Upper lobe of right lung (tissue), 1 donor: ENCODE measurements around the gene TRAFD1. TPM values are rescaled to one million over a fixed set of nuclear protein-coding genes. Genes with fewer than 3 reads are reported as not detected.
A peak's percentile ranks its signal among the peaks of the same experiment; 100 is the strongest.

Experiments used
- ATAC-seq: fragments of 200-7000 bp; cut with Tn5 transposase; one replicate; pipeline ENCODE4 v1.9.1; 2020; ENCODE audit warnings: mild to moderate bottlenecking, moderate library complexity
- DNase-seq: peaks from one replicate; pipeline ENCODE4 v3.0.0-alpha.2; 2020
- H3K27ac ChIP-seq: fragments of 200-600 bp; one replicate; pipeline ENCODE4 v1.8.0; 2022
- H3K27me3 ChIP-seq: fragments of 200-600 bp; one replicate; pipeline ENCODE4 v1.8.0; 2022; ENCODE audit warnings: mild to moderate bottlenecking
- H3K36me3 ChIP-seq: fragments of 200-600 bp; one replicate; pipeline ENCODE4 v1.8.0; 2022
- H3K4me1 ChIP-seq: fragments of 200-600 bp; one replicate; pipeline ENCODE4 v1.8.0; 2022
- H3K4me3 ChIP-seq: fragments of 200-600 bp; one replicate; pipeline ENCODE4 v1.8.0; 2022; ENCODE audit warnings: mild to moderate bottlenecking
- H3K9me3 ChIP-seq: fragments of 200-600 bp; one replicate; pipeline ENCODE4 v1.8.0; 2022
- intact Hi-C: fragments of 100-400 bp; cut with DNase I; formaldehyde crosslinking; loops from one replicate; pipeline ENCODE4 v1.11.0; 2022
- total RNA-seq: library from RNA; stranded (reverse); fragmentation: NEBNext Ultra II Directional; extraction: Animal tissue kit (Norgen Biotek cat#: 25700); gene quantifications from one replicate; pipeline ENCODE4 v1.2.1, GENCODE V29; 2021
- TF ChIP-seq, protein P1 (sequence below): fragments of 200-600 bp; IDR thresholded peaks from one replicate; pipeline ENCODE4 v1.8.0; 2022; ENCODE audit warnings: antibody characterized with exemption
- donor health status: DM: no; HTN: yes; CAD: no; lungs with severe emphysema.

Gene TRAFD1
- total RNA-seq, 1 donor from 2014 or later: 35.3 TPM

DNA sequence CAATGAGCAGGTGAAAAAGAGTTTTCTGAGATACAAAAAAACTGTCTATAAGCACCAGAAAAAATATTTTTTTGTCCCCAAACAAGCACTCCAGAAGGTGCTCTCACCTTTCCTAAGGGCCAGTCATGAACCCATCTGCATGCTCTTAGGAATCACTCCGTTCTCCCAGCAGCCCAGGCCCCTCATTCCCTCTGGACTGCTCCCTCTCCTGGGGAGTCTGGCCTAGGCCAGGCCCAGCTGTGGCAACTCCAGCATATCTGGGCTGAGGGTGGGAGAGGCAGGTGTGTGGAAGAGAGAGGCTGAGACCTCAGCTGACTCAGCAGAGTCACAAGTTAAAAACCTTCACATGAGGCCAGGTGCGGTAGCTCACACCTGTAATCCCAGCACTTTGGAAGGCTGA is 54.6 kb downstream of the TRAFD1 start:
- no peak for ATAC-seq
- no peak for DNase-seq
- no peaks in the 10 kb centered on the region for H3K4me1 ChIP-seq
- intact Hi-C loops: no loop called here
- H3K9me3 ChIP-seq: no peaks in the 10 kb centered on the region
- TF ChIP-seq, protein P1, sequence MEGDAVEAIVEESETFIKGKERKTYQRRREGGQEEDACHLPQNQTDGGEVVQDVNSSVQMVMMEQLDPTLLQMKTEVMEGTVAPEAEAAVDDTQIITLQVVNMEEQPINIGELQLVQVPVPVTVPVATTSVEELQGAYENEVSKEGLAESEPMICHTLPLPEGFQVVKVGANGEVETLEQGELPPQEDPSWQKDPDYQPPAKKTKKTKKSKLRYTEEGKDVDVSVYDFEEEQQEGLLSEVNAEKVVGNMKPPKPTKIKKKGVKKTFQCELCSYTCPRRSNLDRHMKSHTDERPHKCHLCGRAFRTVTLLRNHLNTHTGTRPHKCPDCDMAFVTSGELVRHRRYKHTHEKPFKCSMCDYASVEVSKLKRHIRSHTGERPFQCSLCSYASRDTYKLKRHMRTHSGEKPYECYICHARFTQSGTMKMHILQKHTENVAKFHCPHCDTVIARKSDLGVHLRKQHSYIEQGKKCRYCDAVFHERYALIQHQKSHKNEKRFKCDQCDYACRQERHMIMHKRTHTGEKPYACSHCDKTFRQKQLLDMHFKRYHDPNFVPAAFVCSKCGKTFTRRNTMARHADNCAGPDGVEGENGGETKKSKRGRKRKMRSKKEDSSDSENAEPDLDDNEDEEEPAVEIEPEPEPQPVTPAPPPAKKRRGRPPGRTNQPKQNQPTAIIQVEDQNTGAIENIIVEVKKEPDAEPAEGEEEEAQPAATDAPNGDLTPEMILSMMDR: no peak
- peaks cover 81% of the 10 kb centered on the region for H3K36me3 ChIP-seq
- H3K4me3 ChIP-seq: no peak overlapping the region
- no peaks in the 10 kb centered on the region for H3K27me3 ChIP-seq
- H3K27ac ChIP-seq: no peak overlapping the region

DNA sequence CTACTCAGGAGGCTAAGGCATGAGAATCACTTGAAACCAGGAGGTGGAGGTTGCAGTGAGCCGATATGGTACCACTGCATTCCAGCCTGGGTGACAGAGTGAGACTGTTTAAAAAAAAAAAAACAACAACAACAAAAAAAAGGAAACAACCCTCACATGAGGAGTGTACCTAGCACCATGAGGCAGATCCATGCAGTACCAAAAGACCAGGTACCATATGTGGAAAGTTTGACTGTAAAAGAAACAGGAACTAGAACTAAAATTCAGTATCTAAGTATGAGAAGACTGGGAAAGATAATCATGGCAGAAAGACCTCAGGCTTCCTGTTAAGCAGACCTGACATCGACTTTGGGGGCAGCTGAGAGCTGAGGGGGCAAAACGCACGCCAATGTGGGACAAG is 55.1 kb downstream of the TRAFD1 start:
- no peaks in the 10 kb centered on the region for H3K4me1 ChIP-seq
- H3K9me3 ChIP-seq: no peaks in the 10 kb centered on the region
- intact Hi-C loops: no loop called here
- H3K36me3 ChIP-seq: peaks cover 81% of the 10 kb centered on the region
- no peak for DNase-seq
- ATAC-seq: no peak
- TF ChIP-seq, protein P1: no peak
- H3K27me3 ChIP-seq: no peaks in the 10 kb centered on the region
- H3K27ac ChIP-seq: no peak overlapping the region
- no peak overlapping the region for H3K4me3 ChIP-seq

DNA sequence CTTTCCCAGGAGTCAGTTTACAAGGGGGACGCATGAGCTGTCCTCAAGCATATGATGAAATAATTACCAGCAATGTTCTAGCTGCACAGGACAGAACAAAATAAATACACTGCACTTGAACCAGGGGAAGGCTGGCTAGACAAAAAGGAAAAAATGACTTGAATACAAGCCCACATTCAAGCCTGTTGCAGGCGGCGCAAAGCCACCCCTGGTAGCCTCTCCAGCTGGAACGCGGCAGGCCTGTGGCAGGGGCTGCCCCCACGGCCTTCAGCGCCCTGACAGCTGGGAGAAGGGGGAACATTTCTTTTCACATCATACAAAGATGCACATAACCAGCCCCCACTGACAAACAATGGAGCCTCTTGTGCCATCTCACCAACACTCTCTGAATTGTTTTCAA is 57.1 kb downstream of the TRAFD1 start:
- intact Hi-C loops: no loop called here
- ATAC-seq (peak; percentile 43), DNase-seq (no peak)
- TF ChIP-seq, protein P1: no peak
- H3K27me3 ChIP-seq: no peaks in the 10 kb centered on the region
- no peak overlapping the region for H3K27ac ChIP-seq
- no peaks in the 10 kb centered on the region for H3K9me3 ChIP-seq
- H3K36me3 ChIP-seq: peaks cover 66% of the 10 kb centered on the region
- H3K4me1 ChIP-seq: no peaks in the 10 kb centered on the region
- no peak overlapping the region for H3K4me3 ChIP-seq

DNA sequence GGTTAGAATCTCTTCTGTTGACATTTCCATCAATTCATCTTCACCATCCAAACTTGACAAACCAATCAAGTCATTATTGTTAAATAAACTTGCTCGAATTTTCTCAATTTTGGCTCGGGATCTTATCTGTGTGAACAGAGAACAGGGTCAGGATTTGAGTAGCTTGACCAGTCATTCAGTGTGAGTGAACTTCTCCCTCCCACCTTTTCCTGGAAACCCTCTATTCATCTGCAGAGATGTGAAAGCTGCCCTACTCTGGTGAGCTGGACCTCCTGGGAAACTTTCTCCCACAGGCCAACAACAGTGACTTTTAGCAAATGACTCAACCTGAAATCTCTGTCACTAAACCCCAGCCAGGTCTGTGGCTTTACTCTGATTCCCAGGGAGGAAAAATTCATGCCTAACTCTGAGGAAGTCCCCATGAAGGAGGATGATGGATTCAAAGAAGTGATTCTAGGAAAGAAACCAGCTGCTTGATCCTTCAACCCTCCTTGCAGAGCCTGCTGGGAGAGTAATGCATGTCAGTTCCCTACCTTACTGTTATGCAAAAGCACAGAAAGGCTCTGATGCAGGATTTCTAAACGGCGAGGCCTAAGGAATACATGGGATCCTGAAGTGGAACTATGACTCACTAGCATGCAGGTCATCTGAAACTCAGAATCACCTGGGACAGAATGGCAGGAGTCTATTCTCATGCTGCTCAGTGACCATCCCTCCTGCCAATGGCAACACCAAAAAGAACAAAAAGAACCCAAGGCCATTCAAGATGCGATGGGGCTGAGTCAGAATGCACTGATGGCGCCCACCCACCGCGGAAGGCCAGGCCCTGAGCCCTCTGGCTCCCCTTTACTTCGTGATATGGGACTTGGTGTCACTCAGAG is 58.0 kb downstream of the TRAFD1 start:
- Histone ChIP-seq H3K27me3 (no peaks in the 10 kb centered on the region), H3K9me3 (no peaks in the 10 kb centered on the region), H3K4me3 (no peak overlapping the region), H3K4me1 (no peaks in the 10 kb centered on the region), H3K36me3 (peaks cover 62% of the 10 kb centered on the region), H3K27ac (no peak overlapping the region)
- DNase-seq (no peak), ATAC-seq (no peak)
- intact Hi-C loops: no loop called here
- TF ChIP-seq, protein P1: no peak

DNA sequence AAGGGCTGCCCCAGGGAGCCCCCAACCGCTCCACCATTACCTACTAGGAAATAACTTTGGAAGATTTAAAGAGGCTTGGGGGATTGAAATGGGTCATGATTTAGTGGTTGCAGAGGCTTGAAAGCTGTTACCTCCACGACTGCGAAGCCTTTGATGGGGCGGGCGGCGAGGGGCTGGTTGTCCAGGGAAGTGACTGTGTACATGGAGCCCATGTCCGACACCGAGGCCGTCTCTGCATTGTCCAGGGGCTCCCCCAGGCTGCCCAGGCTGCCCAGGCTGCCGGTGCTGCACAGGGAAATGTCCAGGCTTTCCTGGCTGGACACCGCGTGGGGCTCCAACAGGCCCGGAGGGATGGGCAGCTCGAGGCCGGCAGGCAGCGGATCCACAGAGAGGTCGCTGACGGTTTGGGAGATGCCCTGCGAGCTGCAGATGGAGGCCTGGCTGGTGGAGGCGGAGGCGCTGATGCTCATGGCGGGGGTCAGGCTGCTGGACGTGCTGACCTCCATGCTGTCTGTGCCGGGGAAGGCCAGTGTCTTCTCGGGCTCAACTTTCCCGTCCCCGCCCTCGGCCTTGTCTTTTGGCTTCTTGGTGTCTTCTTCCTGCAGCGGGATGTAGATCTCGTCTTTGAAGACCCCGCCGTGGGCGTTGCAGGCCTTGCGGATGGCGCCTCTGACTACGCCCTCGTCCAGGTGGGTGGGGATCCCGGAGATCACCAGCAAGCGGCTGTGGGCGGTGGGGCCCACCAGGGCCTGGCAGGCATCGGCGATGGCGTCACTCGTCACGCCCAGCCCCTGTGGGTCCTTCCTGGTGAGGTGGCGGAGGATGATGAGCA is 58.9 kb downstream of the TRAFD1 start:
- ATAC-seq (peak; percentile 25), DNase-seq (no peak)
- peaks cover 60% of the 10 kb centered on the region for H3K36me3 ChIP-seq

More for the DNA sequence above, 58.9 kb downstream of the TRAFD1 start:
- TF ChIP-seq, protein P1: no peak
- intact Hi-C loops: no loop called here
- H3K4me3 ChIP-seq: no peak overlapping the region
- no peak overlapping the region for H3K27ac ChIP-seq
- no peaks in the 10 kb centered on the region for H3K4me1 ChIP-seq
- no peaks in the 10 kb centered on the region for H3K9me3 ChIP-seq
- no peaks in the 10 kb centered on the region for H3K27me3 ChIP-seq
